Measurements from ENCODE around the gene CDK10. TPM values are rescaled to one million over a fixed set of nuclear protein-coding genes. Genes with fewer than 3 reads are reported as not detected.

The CDK10 gene
- total and polyA plus RNA-seq, 9 of the 15 experiments (the other 6 are each of a cell fraction or from before 2014, with no cell fraction given): 2.0 to 85.1 (median 40.1) TPM

- 0 out of 2 replicates have a peak, but pooled peaks have one; percentile 37 for TF ChIP-seq ATF6 (CRISPR knock-in tag; IDR thresholded peaks at IDR 0.05)
- no peak for TF ChIP-seq RBM17 (IDR thresholded peaks at IDR 0.05; ENCODE audit: borderline replicate concordance, low read depth, low read length)
- no peak for TF ChIP-seq ZNF224 (CRISPR knock-in tag; IDR thresholded peaks at IDR 0.05)
- no peak for TF ChIP-seq ZNF175 (CRISPR knock-in tag; IDR thresholded peaks at IDR 0.05; ENCODE audit: low read depth)
- TF ChIP-seq RBFOX2 (IDR thresholded peaks at IDR 0.05; ENCODE audit: low read depth, low read length): no peak
- TF ChIP-seq CAMTA2 (CRISPR knock-in tag; conservative IDR thresholded peaks at IDR 0.05): no peak
- no peak for TF ChIP-seq GATA2 (CRISPR knock-in tag; IDR thresholded peaks at IDR 0.05)
- peak in 1 of 2 experiments; percentile 52 for TF ChIP-seq E2F6 (IDR thresholded peaks at IDR 0.05; ENCODE audit: borderline replicate concordance in 1 of 2, extremely low read depth in 1 of 2, insufficient read depth in 1 of 2, insufficient read length in 1 of 2, low read depth in 1 of 2, low read length in 1 of 2, poor library complexity in 1 of 2, severe bottlenecking in 1 of 2)
Observed at GRCh38 chr16:89658221-89658879, 28.1 kb upstream of the CDK10 start (continued).
